Loucy (cell line): Measurements from ENCODE around the gene THPO.

Source experiments
- H2AFZ ChIP-seq: fragments of 200-600 bp; sonication (generic); 2 replicates; pipeline ENCODE4 v1.6.0; 2016; ENCODE audit warnings: antibody characterized with exemption, mild to moderate bottlenecking, low read length, moderate library complexity
- H3F3A ChIP-seq: fragments of 200-600 bp; 2 replicates; pipeline ENCODE4 v1.6.0; 2016; ENCODE audit warnings: antibody characterized with exemption, low read depth, mild to moderate bottlenecking
- H3K27me3 ChIP-seq: fragments of 200-600 bp; sonication (generic); 2 replicates; pipeline ENCODE4 v1.6.1; 2014; ENCODE audit warnings: low read length, mild to moderate bottlenecking; ENCODE audit not compliant: insufficient read depth, poor library complexity, severe bottlenecking
- H3K36me3 ChIP-seq: fragments of 200-600 bp; sonication (generic); 2 replicates; pipeline ENCODE4 v1.6.1; 2016; ENCODE audit warnings: low read length; ENCODE audit not compliant: insufficient read depth
- H3K4me1 ChIP-seq: fragments of 200-600 bp; sonication (generic); 2 replicates; pipeline ENCODE4 v1.5.1; 2014; ENCODE audit warnings: low read length, mild to moderate bottlenecking; ENCODE audit not compliant: insufficient read depth, poor library complexity, severe bottlenecking
- H3K4me2 ChIP-seq: fragments of 200-600 bp; sonication (generic); 2 replicates; pipeline ENCODE4 v1.6.0; 2014; ENCODE audit warnings: antibody characterized with exemption, low read length, low read depth, mild to moderate bottlenecking; ENCODE audit not compliant: poor library complexity, severe bottlenecking
- H3K4me3 ChIP-seq: fragments of 200-600 bp; sonication (generic); 2 replicates; pipeline ENCODE4 v1.5.1; 2014; ENCODE audit warnings: low read length, mild to moderate bottlenecking, mixed read lengths; ENCODE audit not compliant: poor library complexity, severe bottlenecking
- H3K79me2 ChIP-seq: fragments of 200-600 bp; sonication (generic); 2 replicates; pipeline ENCODE4 v1.6.1; 2014; ENCODE audit warnings: low read length; ENCODE audit not compliant: insufficient read depth
- H3K9ac ChIP-seq: fragments of 200-600 bp; sonication (generic); 2 replicates; pipeline ENCODE4 v1.6.0; 2014; ENCODE audit warnings: mild to moderate bottlenecking, low read depth, low read length, moderate library complexity; ENCODE audit not compliant: poor library complexity, severe bottlenecking
- H3K9me2 ChIP-seq: fragments of 200-600 bp; sonication (generic); replicated peaks from 2 replicates; pipeline ENCODE4 v1.6.1; 2016; ENCODE audit warnings: low read depth, low read length, mixed read lengths
- H3K9me3 ChIP-seq: fragments of 200-600 bp; sonication (generic); 2 replicates; pipeline ENCODE4 v1.6.1; 2014; ENCODE audit warnings: mild to moderate bottlenecking, antibody characterized with exemption, low read length, low read depth; ENCODE audit not compliant: insufficient read depth
- H4K20me1 ChIP-seq: fragments of 200-600 bp; sonication (generic); 2 replicates; pipeline ENCODE4 v1.6.0; 2014; ENCODE audit warnings: antibody characterized with exemption, low read length, mild to moderate bottlenecking; ENCODE audit not compliant: insufficient read depth, poor library complexity, severe bottlenecking
- CTCF ChIP-seq: fragments of 200-600 bp; sonication (generic); conservative IDR thresholded peaks from 2 replicates; pipeline ENCODE4 v1.5.1; 2014; ENCODE audit warnings: mild to moderate bottlenecking, antibody characterized with exemption, low read length
- EZH2phosphoT487 ChIP-seq: fragments of 200-600 bp; IDR thresholded peaks from 2 replicates; pipeline ENCODE4 v1.6.1; 2018; ENCODE audit warnings: antibody characterized with exemption, mild to moderate bottlenecking, moderate library complexity, borderline replicate concordance

THPO gene

GRCh38 chr3:184354121-184354728 is 23.8 kb downstream of the THPO start:
- H3F3A ChIP-seq, result no peaks in the 10 kb centered on the region
- no peak overlapping the region for H3K4me2 ChIP-seq
- H3K27me3 ChIP-seq, result no peaks in the 10 kb centered on the region
- H3K79me2 ChIP-seq, result no peaks in the 10 kb centered on the region
- H2AFZ ChIP-seq, result no peak overlapping the region
- no peaks in the 10 kb centered on the region for H3K36me3 ChIP-seq
- H3K9me3 ChIP-seq, result no peaks in the 10 kb centered on the region
- no peaks in the 10 kb centered on the region for H3K9me2 ChIP-seq
- H3K4me3 ChIP-seq, result no peak overlapping the region
- no peaks in the 10 kb centered on the region for H3K4me1 ChIP-seq
- TF ChIP-seq CTCF (peak; percentile 78), EZH2phosphoT487 (no peak)
- H4K20me1 ChIP-seq, result no peaks in the 10 kb centered on the region
- no peak overlapping the region for H3K9ac ChIP-seq

- no peak overlapping the region for H3K9ac ChIP-seq
- H3K79me2 ChIP-seq, result no peaks in the 10 kb centered on the region
- H3K4me2 ChIP-seq, result no peak overlapping the region
- H3K36me3 ChIP-seq, result no peaks in the 10 kb centered on the region
- no peaks in the 10 kb centered on the region for H3K27me3 ChIP-seq
- H3K9me2 ChIP-seq, result no peaks in the 10 kb centered on the region
- TF ChIP-seq CTCF (no peak), EZH2phosphoT487 (no peak)
- H3K4me3 ChIP-seq, result no peak overlapping the region
- H3K4me1 ChIP-seq, result no peaks in the 10 kb centered on the region
- H2AFZ ChIP-seq, result no peak overlapping the region
- H3F3A ChIP-seq, result no peaks in the 10 kb centered on the region
- no peaks in the 10 kb centered on the region for H3K9me3 ChIP-seq
- H4K20me1 ChIP-seq, result no peaks in the 10 kb centered on the region
Measured at GRCh38 chr3:184353546-184353941, 24.5 kb downstream of the THPO start.

- H3K36me3 ChIP-seq, result no peaks in the 10 kb centered on the region
- H3F3A ChIP-seq, result no peaks in the 10 kb centered on the region
Measured at GRCh38 chr3:184352897-184353545, 25.0 kb downstream of the THPO start.

More at GRCh38 chr3:184352897-184353545, 25.0 kb downstream of the THPO start:
- Histone ChIP-seq H2AFZ (no peak overlapping the region), H3K9me2 (no peaks in the 10 kb centered on the region), H3K4me3 (no peak overlapping the region), H3K79me2 (no peaks in the 10 kb centered on the region), H3K4me1 (no peaks in the 10 kb centered on the region), H4K20me1 (no peaks in the 10 kb centered on the region), H3K9ac (no peak overlapping the region), H3K27me3 (no peaks in the 10 kb centered on the region), H3K9me3 (no peaks in the 10 kb centered on the region), H3K4me2 (no peak overlapping the region)
- TF ChIP-seq CTCF (no peak), EZH2phosphoT487 (no peak)
